Left lung (tissue), 10 donors: ENCODE measurements around the gene EDN3. TPM values are rescaled to one million over a fixed set of nuclear protein-coding genes. Genes with fewer than 3 reads are reported as not detected.

Experiments
- ATAC-seq: fragments of 200-7000 bp; cut with Tn5 transposase; one replicate; pipeline ENCODE4 v1.9.1; 2020; ENCODE audit warnings: moderate library complexity
- DNase-seq, 4 donors: peaks; one replicate each; pipeline ENCODE4 v3.0.0-alpha.2; 2013 to 2020
- H3K27ac ChIP-seq, 2 donors: fragments of 200-600 bp; sonication (generic) in 1 of 2; one replicate each; pipeline versions ENCODE4 v1.5.0 to v1.8.0; 2020 to 2021
- H3K27me3 ChIP-seq, 2 donors: fragments of 200-600 bp; sonication (generic) in 1 of 2; one replicate each; pipeline versions ENCODE4 v1.5.0 to v1.8.0; 2020 to 2021
- H3K36me3 ChIP-seq, 2 donors: fragments of 200-600 bp; sonication (generic) in 1 of 2; one replicate each; pipeline versions ENCODE4 v1.5.0 to v1.8.0; 2020 to 2021
- H3K4me1 ChIP-seq, 2 donors: fragments of 200-600 bp; one replicate each; pipeline ENCODE4 v1.8.0; 2021
- H3K4me3 ChIP-seq, 2 donors: fragments of 200-600 bp; sonication (generic) in 1 of 2; one replicate each; pipeline versions ENCODE4 v1.5.0 to v1.8.0; 2020 to 2021; ENCODE audit warnings: mild to moderate bottlenecking in 1 of 2
- H3K9me3 ChIP-seq, 2 donors: fragments of 200-600 bp; sonication (generic) in 1 of 2; one replicate each; pipeline versions ENCODE4 v1.5.0 to v1.8.0; 2020 to 2021
- intact Hi-C, 2 donors: fragments of 100-400 bp; cut with DNase I; formaldehyde crosslinking; loops; one replicate each; pipeline versions ENCODE4 v1.11.2 to v1.14.2; 2022
- polyA plus RNA-seq, 6 donors: library from polyadenylated mRNA; unstranded; fragments of 120-200 nt; gene quantifications; one replicate each; pipeline ENCODE4 v1.2.1, GENCODE V29; 2013; ENCODE audit not compliant: insufficient read length in 6 of 6
- total RNA-seq, 2 donors: library from RNA; stranded (reverse); fragmentation: NEBNext Ultra II Directional; extraction: Animal tissue kit (Norgen Biotek cat#: 25700); gene quantifications; one replicate each; pipeline ENCODE4 v1.2.1, GENCODE V29; 2021
- TF ChIP-seq, protein P1 (sequence below), 2 donors: fragments of 200-600 bp; sonication (generic) in 1 of 2; IDR thresholded peaks; one replicate each; pipeline versions ENCODE4 v1.5.0 to v1.8.0; 2021; ENCODE audit warnings: antibody characterized with exemption in 2 of 2
- donor health status: DM: no; HTN: yes; CAD: no.
- donor health status: DM: no; HTN: no; CAD: no.

The EDN3 gene
- total and polyA plus RNA-seq, 8 donors, result 8.2 to 27.0 (median 19.1) TPM; not detected in 2

- Histone ChIP-seq H3K9me3 (no peaks in the 10 kb centered on the region), H3K36me3 (no peaks in the 10 kb centered on the region), H3K4me3 (no peak overlapping the region), H3K27ac (no peak overlapping the region), H3K27me3 (peaks cover 0 to 25% of the 10 kb centered on the region in 2 donors), H3K4me1 (no peaks in the 10 kb centered on the region)
- TF ChIP-seq, protein P1, sequence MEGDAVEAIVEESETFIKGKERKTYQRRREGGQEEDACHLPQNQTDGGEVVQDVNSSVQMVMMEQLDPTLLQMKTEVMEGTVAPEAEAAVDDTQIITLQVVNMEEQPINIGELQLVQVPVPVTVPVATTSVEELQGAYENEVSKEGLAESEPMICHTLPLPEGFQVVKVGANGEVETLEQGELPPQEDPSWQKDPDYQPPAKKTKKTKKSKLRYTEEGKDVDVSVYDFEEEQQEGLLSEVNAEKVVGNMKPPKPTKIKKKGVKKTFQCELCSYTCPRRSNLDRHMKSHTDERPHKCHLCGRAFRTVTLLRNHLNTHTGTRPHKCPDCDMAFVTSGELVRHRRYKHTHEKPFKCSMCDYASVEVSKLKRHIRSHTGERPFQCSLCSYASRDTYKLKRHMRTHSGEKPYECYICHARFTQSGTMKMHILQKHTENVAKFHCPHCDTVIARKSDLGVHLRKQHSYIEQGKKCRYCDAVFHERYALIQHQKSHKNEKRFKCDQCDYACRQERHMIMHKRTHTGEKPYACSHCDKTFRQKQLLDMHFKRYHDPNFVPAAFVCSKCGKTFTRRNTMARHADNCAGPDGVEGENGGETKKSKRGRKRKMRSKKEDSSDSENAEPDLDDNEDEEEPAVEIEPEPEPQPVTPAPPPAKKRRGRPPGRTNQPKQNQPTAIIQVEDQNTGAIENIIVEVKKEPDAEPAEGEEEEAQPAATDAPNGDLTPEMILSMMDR (IDR thresholded peaks at IDR 0.05), result no peak
- intact Hi-C loops, result no loop called here
- DNase-seq, result peak in 1 of 4 donors; percentile 40
- peak; percentile 64 for ATAC-seq
These were observed 16.7 kb downstream of the EDN3 start for GRCh38 chr20:59316911-59317731.

- ATAC-seq, result no peak
- intact Hi-C loops, result no loop called here
- Histone ChIP-seq H3K4me3 (no peak overlapping the region), H3K9me3 (no peaks in the 10 kb centered on the region), H3K4me1 (no peaks in the 10 kb centered on the region), H3K27ac (no peak overlapping the region), H3K36me3 (no peaks in the 10 kb centered on the region), H3K27me3 (peaks cover 0 to 28% of the 10 kb centered on the region in 2 donors)
- TF ChIP-seq, protein P1 (IDR thresholded peaks at IDR 0.05), result no peak
- no peak for DNase-seq
These were observed 17.9 kb downstream of the EDN3 start for GRCh38 chr20:59318201-59318790.

DNA sequence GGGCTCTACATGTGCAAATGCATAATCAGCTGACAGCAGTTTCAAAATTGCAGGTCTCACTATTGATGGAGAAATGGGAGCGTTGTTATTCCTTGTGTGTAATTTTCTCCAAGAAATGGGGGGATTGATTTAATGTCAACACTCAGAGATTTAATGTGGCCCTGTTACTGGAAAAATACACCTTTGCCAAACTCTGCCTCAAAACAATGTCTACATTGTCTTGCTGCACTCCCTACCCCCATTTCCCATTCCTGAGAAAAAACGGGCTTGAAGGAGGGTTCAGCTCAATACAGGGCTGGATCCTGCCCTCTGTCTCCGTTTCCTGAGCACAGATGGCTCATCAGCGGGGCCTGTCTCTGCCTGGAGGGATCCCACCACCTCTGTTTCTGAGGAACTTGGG is 18.4 kb downstream of the EDN3 start:
- H3K9me3 ChIP-seq, result no peaks in the 10 kb centered on the region
- intact Hi-C loops, result no loop called here
- ATAC-seq (no peak), DNase-seq (no peak)
- TF ChIP-seq, protein P1 (IDR thresholded peaks at IDR 0.05), result no peak
- H3K27ac ChIP-seq, result no peak overlapping the region
- no peaks in the 10 kb centered on the region for H3K36me3 ChIP-seq
- H3K27me3 ChIP-seq, result peaks cover 0 to 28% of the 10 kb centered on the region in 2 donors
- no peak overlapping the region for H3K4me3 ChIP-seq
- no peaks in the 10 kb centered on the region for H3K4me1 ChIP-seq

DNA sequence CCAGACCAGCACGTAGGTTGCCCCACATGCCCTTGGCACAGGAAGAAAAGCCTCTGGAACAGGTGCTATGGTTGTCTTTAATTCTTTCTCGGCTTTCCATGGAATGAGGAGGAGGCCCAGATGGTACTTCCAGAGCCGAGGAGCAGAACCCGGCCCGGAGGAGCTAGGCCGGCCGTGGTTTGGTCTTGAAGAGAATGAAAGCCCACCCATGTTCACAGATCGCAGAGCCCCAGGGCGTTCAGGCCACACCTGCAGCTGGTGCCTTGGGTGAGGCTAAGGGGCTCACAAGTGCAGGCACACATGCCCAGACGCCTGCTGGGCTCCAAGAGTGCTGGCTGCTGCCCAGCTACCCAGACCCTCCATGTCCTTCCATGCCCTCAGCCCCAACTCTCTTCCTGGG is 20.0 kb downstream of the EDN3 start:
- no peak for DNase-seq
- H3K9me3 ChIP-seq, result no peaks in the 10 kb centered on the region
- TF ChIP-seq, protein P1 (IDR thresholded peaks at IDR 0.05), result no peak
- ATAC-seq, result no peak
- no peak overlapping the region for H3K4me3 ChIP-seq
- H3K27me3 ChIP-seq, result peaks cover 0 to 18% of the 10 kb centered on the region in 2 donors
- no peaks in the 10 kb centered on the region for H3K36me3 ChIP-seq
- intact Hi-C loops, result no loop called here
- no peak overlapping the region for H3K27ac ChIP-seq
- H3K4me1 ChIP-seq, result no peaks in the 10 kb centered on the region

DNA sequence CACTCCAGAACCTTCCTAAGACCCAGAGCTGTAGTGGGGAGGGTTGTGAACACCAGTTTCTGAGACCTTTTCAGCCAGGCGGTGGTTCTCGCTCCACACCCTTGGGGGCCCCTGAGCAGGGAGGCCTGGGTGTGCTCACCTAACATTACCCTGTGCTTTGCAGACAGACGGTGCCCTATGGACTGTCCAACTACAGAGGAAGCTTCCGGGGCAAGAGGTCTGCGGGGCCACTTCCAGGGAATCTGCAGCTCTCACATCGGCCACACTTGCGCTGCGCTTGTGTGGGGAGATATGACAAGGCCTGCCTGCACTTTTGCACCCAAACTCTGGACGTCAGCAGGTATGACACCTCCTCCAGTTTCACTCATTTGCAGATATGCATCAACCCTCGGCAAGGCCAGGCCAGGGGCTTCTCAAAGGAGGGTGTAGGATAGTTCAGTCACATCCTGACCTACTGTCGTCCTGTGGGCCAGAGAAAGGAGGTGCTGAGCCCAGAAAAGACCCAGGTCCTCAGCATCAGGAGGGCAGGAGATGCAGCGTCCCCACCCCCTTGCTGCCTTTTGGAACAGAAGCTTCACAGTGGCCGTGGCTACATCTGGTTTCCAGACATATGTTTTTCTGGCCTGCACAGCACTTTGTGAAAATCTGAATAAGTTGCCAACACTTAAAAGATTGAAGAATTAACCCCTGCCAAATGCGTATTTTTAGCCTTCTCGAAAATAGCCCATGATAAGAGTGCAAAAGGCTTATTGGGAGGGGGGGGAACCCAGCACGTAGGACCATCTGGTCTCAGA is 20.6 kb downstream of the EDN3 start:
- Histone ChIP-seq H3K4me3 (no peak overlapping the region), H3K27me3 (peaks cover 0 to 22% of the 10 kb centered on the region in 2 donors), H3K4me1 (no peaks in the 10 kb centered on the region), H3K36me3 (no peaks in the 10 kb centered on the region), H3K9me3 (no peaks in the 10 kb centered on the region), H3K27ac (no peak overlapping the region)
- intact Hi-C loops, result no loop called here
- no peak for DNase-seq
- no peak for ATAC-seq
- TF ChIP-seq, protein P1 (IDR thresholded peaks at IDR 0.05), result no peak
